Measurements from ENCODE around the gene NFKB2.

GRCh38 chr10:102392306-102392705, 3.2 kb upstream of the NFKB2 start:
- no peak for TF ChIP-seq CTCF (IDR thresholded peaks at IDR 0.05; ENCODE audit: insufficient read depth, low read depth, low read length)
- no peak for TF ChIP-seq EZH2 (IDR thresholded peaks at IDR 0.05; ENCODE audit: insufficient read depth, low read length)

All from astrocyte (in vitro differentiated cells and primary cell).